HEK293 (cell line): ENCODE measurements around the gene BTF3.
A peak's percentile ranks its signal among the peaks of the same experiment; 100 is the strongest.

ENCODE experiments used
- KLF8 ChIP-seq: fragments of 450-650 bp; formaldehyde crosslinking; IDR thresholded peaks from 2 replicates; pipeline ENCODE4 v1.5.1; 2016; ENCODE audit warnings: missing biosample characterization, missing genetic modification characterization
- RBAK ChIP-seq: fragments of 450-650 bp; formaldehyde crosslinking; IDR thresholded peaks from 2 replicates; pipeline ENCODE4 v1.5.1; 2016; ENCODE audit warnings: missing biosample characterization, missing genetic modification characterization
- SETDB1 ChIP-seq: IDR thresholded peaks from one replicate; pipeline ENCODE4 v1.6.1; 2017; ENCODE audit warnings: mild to moderate bottlenecking, low read length, moderate library complexity, mixed read lengths; ENCODE audit not compliant: insufficient read length
- YY1 ChIP-seq: fragments of 450-650 bp; formaldehyde crosslinking; IDR thresholded peaks from 2 replicates; pipeline ENCODE4 v1.5.1; 2018; ENCODE audit warnings: missing biosample characterization, missing genetic modification characterization
- ZFP37 ChIP-seq: fragments of 450-650 bp; formaldehyde crosslinking; IDR thresholded peaks from 2 replicates; pipeline ENCODE4 v1.5.1; 2016; ENCODE audit warnings: missing biosample characterization, missing genetic modification characterization
- ZNF184 ChIP-seq: fragments of 450-650 bp; IDR thresholded peaks from 2 replicates; pipeline ENCODE4 v1.5.1; 2018; ENCODE audit warnings: missing biosample characterization, mild to moderate bottlenecking, missing genetic modification characterization
- ZNF221 ChIP-seq: fragments of 450-650 bp; formaldehyde crosslinking; IDR thresholded peaks from 2 replicates; pipeline ENCODE4 v1.5.1; 2017; ENCODE audit warnings: missing biosample characterization, missing genetic modification characterization, borderline replicate concordance
- ZNF23 ChIP-seq: fragments of 450-650 bp; formaldehyde crosslinking; IDR thresholded peaks from 2 replicates; pipeline ENCODE4 v1.5.1; 2016; ENCODE audit warnings: missing biosample characterization, missing genetic modification characterization, borderline replicate concordance
- ZNF248 ChIP-seq: fragments of 450-650 bp; formaldehyde crosslinking; IDR thresholded peaks from 2 replicates; pipeline ENCODE4 v1.5.1; 2017; ENCODE audit warnings: missing biosample characterization, missing genetic modification characterization
- ZNF266 ChIP-seq: fragments of 450-650 bp; formaldehyde crosslinking; IDR thresholded peaks from 2 replicates; pipeline ENCODE4 v1.5.1; 2016; ENCODE audit warnings: missing biosample characterization, missing genetic modification characterization, low read depth
- ZNF274 ChIP-seq, 2 experiments: fragments of 200-500 bp in 1 of 2; fragments of 450-650 bp in 1 of 2; sonication (Bioruptor generic) in 1 of 2; formaldehyde crosslinking in 1 of 2; IDR thresholded peaks; 2 replicates each; pipeline versions ENCODE4 v1.5.1 to v1.6.1; 2014 to 2016; ENCODE audit warnings: borderline replicate concordance in 1 of 2, inconsistent platforms in 1 of 2, low read length in 1 of 2, missing biosample characterization in 1 of 2, missing genetic modification characterization in 1 of 2
- ZNF302 ChIP-seq: fragments of 450-650 bp; formaldehyde crosslinking; IDR thresholded peaks from 2 replicates; pipeline ENCODE4 v1.5.1; 2016; ENCODE audit warnings: missing biosample characterization, missing genetic modification characterization, low read depth
- ZNF311 ChIP-seq: fragments of 450-650 bp; formaldehyde crosslinking; IDR thresholded peaks from 2 replicates; pipeline ENCODE4 v1.5.1; 2017; ENCODE audit warnings: missing biosample characterization, missing genetic modification characterization, borderline replicate concordance
- ZNF354C ChIP-seq: fragments of 450-650 bp; formaldehyde crosslinking; IDR thresholded peaks from 2 replicates; pipeline ENCODE4 v1.5.1; 2016; ENCODE audit warnings: missing biosample characterization, missing genetic modification characterization, low read depth, borderline replicate concordance
- ZNF514 ChIP-seq: fragments of 450-650 bp; formaldehyde crosslinking; IDR thresholded peaks from 2 replicates; pipeline ENCODE4 v1.5.1; 2016; ENCODE audit warnings: missing biosample characterization, missing genetic modification characterization
- ZNF561 ChIP-seq: fragments of 450-650 bp; IDR thresholded peaks from 2 replicates; pipeline ENCODE4 v1.5.1; 2018; ENCODE audit warnings: missing biosample characterization, missing genetic modification characterization, borderline replicate concordance
- ZNF571 ChIP-seq: fragments of 450-650 bp; formaldehyde crosslinking; IDR thresholded peaks from 2 replicates; pipeline ENCODE4 v1.5.0; 2017; ENCODE audit warnings: missing biosample characterization, missing genetic modification characterization
- ZNF623 ChIP-seq: fragments of 450-650 bp; formaldehyde crosslinking; IDR thresholded peaks from 2 replicates; pipeline ENCODE4 v1.5.1; 2016; ENCODE audit warnings: missing biosample characterization, missing genetic modification characterization
- ZNF768 ChIP-seq: fragments of 450-650 bp; formaldehyde crosslinking; IDR thresholded peaks from 2 replicates; pipeline ENCODE4 v1.5.1; 2018; ENCODE audit warnings: missing biosample characterization, mild to moderate bottlenecking, missing genetic modification characterization
- ZNF830 ChIP-seq: fragments of 450-650 bp; IDR thresholded peaks from 2 replicates; pipeline ENCODE4 v1.5.0; 2018; ENCODE audit warnings: missing biosample characterization, missing genetic modification characterization, low read depth, mild to moderate bottlenecking, moderate library complexity
- ZNF837 ChIP-seq: fragments of 450-650 bp; formaldehyde crosslinking; IDR thresholded peaks from 2 replicates; pipeline ENCODE4 v1.5.1; 2016; ENCODE audit warnings: missing biosample characterization, missing genetic modification characterization
- TF ChIP-seq, protein P1 (sequence below): fragments of 450-650 bp; formaldehyde crosslinking; IDR thresholded peaks from 2 replicates; pipeline ENCODE4 v1.5.1; 2016; ENCODE audit warnings: missing biosample characterization, missing genetic modification characterization
- TF ChIP-seq, protein P2 (sequence below): fragments of 450-650 bp; formaldehyde crosslinking; IDR thresholded peaks from 2 replicates; pipeline ENCODE4 v1.5.1; 2016; ENCODE audit warnings: missing biosample characterization, missing genetic modification characterization
- TF ChIP-seq, protein P3 (sequence below): fragments of 450-650 bp; formaldehyde crosslinking; conservative IDR thresholded peaks from 2 replicates; pipeline ENCODE4 v1.5.1; 2016; ENCODE audit warnings: low read depth, missing biosample characterization, missing genetic modification characterization
- TF ChIP-seq, protein P4 (sequence below): fragments of 450-650 bp; formaldehyde crosslinking; optimal IDR thresholded peaks from 2 replicates; pipeline ENCODE3; 2016; ENCODE audit warnings: missing biosample characterization, mild to moderate bottlenecking, missing genetic modification characterization
- TF ChIP-seq, protein P5 (sequence below): fragments of 450-650 bp; formaldehyde crosslinking; IDR thresholded peaks from 2 replicates; pipeline ENCODE4 v1.5.1; 2016; ENCODE audit warnings: missing biosample characterization, missing genetic modification characterization

Gene BTF3

DNA sequence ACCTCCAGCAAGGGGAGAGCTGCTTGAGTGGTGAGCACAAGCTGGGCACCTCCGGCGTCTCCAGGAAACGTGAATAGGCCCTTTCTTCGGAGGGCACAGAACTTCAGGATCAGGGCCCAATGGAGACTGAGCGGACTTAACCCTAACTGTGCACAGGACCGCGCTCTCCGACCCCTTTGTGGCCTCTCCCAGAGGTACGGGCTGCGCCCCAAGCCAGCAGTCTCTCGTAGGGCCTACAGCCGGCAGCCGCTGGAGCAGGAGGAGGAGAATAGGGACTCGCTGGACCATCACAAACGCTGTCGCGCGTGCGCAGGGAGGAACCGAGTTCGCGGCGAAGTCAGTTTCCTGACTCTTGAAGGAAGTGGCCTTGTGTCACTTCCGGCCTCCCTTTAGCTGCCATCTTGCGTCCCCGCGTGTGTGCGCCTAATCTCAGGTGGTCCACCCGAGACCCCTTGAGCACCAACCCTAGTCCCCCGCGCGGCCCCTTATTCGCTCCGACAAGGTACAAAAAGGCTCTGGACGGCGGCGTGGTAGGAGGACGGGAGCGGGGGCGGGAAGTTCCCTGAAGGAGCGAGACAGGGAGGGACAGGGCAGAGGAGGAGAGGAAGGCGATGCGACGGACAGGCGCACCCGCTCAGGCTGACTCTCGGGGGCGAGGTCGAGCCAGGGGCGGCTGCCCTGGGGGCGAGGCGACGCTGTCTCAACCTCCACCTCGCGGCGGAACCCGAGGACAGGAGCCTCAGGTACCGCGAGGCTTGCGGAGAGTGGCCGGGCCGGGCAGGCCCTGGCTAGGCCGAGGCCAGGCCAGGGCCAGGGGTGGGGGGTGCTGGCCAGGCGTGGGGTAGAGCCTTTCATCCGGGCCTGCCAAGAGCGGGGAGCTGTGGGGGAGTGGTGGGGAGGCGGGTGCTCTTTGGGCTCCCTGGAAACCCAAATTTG lies at the start of gene BTF3 (continued):
- TF ChIP-seq ZNF311 (tag by site-specific recombination), result no peak
- TF ChIP-seq ZNF514 (tag by site-specific recombination), result no peak
- TF ChIP-seq, protein P1, sequence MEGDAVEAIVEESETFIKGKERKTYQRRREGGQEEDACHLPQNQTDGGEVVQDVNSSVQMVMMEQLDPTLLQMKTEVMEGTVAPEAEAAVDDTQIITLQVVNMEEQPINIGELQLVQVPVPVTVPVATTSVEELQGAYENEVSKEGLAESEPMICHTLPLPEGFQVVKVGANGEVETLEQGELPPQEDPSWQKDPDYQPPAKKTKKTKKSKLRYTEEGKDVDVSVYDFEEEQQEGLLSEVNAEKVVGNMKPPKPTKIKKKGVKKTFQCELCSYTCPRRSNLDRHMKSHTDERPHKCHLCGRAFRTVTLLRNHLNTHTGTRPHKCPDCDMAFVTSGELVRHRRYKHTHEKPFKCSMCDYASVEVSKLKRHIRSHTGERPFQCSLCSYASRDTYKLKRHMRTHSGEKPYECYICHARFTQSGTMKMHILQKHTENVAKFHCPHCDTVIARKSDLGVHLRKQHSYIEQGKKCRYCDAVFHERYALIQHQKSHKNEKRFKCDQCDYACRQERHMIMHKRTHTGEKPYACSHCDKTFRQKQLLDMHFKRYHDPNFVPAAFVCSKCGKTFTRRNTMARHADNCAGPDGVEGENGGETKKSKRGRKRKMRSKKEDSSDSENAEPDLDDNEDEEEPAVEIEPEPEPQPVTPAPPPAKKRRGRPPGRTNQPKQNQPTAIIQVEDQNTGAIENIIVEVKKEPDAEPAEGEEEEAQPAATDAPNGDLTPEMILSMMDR (tag by site-specific recombination), result peak; percentile 93
- no peak for TF ChIP-seq ZNF830 (tag by site-specific recombination)
- TF ChIP-seq, protein P2, sequence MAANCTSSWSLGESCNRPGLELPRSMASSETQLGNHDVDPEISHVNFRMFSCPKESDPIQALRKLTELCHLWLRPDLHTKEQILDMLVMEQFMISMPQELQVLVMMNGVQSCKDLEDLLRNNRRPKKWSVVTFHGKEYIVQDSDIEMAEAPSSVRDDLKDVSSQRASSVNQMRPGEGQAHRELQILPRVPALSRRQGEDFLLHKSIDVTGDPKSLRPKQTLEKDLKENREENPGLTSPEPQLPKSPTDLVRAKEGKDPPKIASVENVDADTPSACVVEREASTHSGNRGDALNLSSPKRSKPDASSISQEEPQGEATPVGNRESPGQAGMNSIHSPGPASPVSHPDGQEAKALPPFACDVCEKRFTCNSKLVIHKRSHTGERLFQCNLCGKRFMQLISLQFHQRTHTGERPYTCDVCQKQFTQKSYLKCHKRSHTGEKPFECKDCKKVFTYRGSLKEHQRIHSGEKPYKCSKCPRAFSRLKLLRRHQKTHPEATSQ (tag by site-specific recombination), result peak; percentile 85; the same call in 1 of the 2 replicates
- no peak for TF ChIP-seq ZNF266
- TF ChIP-seq ZNF768 (tag by site-specific recombination), result no peak
- no peak for TF ChIP-seq ZNF184 (tag by site-specific recombination)
- TF ChIP-seq ZNF23 (tag by site-specific recombination), result no peak
- TF ChIP-seq ZNF274 (IDR thresholded peaks at IDR 0.05; ENCODE audit: low read length), result no peak
- no peak for TF ChIP-seq ZNF274 (tag by site-specific recombination; IDR thresholded peaks at IDR 0.05; ENCODE audit: borderline replicate concordance)
- no peak for TF ChIP-seq ZNF571
- TF ChIP-seq KLF8 (tag by site-specific recombination), result no peak
- TF ChIP-seq ZNF354C (tag by site-specific recombination), result no peak
- TF ChIP-seq ZNF221 (tag by site-specific recombination), result no peak
- TF ChIP-seq, protein P3, sequence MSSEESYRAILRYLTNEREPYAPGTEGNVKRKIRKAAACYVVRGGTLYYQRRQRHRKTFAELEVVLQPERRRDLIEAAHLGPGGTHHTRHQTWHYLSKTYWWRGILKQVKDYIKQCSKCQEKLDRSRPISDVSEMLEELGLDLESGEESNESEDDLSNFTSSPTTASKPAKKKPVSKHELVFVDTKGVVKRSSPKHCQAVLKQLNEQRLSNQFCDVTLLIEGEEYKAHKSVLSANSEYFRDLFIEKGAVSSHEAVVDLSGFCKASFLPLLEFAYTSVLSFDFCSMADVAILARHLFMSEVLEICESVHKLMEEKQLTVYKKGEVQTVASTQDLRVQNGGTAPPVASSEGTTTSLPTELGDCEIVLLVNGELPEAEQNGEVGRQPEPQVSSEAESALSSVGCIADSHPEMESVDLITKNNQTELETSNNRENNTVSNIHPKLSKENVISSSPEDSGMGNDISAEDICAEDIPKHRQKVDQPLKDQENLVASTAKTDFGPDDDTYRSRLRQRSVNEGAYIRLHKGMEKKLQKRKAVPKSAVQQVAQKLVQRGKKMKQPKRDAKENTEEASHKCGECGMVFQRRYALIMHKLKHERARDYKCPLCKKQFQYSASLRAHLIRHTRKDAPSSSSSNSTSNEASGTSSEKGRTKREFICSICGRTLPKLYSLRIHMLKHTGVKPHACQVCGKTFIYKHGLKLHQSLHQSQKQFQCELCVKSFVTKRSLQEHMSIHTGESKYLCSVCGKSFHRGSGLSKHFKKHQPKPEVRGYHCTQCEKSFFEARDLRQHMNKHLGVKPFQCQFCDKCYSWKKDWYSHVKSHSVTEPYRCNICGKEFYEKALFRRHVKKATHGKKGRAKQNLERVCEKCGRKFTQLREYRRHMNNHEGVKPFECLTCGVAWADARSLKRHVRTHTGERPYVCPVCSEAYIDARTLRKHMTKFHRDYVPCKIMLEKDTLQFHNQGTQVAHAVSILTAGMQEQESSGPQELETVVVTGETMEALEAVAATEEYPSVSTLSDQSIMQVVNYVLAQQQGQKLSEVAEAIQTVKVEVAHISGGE (tag by site-specific recombination), result peak; percentile 95
- TF ChIP-seq ZNF623 (tag by site-specific recombination), result no peak; the same call in 1 of the 2 replicates
- no peak for TF ChIP-seq SETDB1
- TF ChIP-seq ZNF837 (tag by site-specific recombination), result no peak; the same call in 1 of the 2 replicates
- TF ChIP-seq ZNF248 (tag by site-specific recombination), result no peak
- TF ChIP-seq, protein P4, sequence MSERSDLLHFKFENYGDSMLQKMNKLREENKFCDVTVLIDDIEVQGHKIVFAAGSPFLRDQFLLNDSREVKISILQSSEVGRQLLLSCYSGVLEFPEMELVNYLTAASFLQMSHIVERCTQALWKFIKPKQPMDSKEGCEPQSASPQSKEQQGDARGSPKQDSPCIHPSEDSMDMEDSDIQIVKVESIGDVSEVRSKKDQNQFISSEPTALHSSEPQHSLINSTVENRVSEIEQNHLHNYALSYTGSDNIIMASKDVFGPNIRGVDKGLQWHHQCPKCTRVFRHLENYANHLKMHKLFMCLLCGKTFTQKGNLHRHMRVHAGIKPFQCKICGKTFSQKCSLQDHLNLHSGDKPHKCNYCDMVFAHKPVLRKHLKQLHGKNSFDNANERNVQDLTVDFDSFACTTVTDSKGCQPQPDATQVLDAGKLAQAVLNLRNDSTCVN (tag by site-specific recombination), result peak; percentile 71
- TF ChIP-seq RBAK, result no peak
- TF ChIP-seq ZNF561 (tag by site-specific recombination), result peak; percentile 67
- TF ChIP-seq, protein P5, sequence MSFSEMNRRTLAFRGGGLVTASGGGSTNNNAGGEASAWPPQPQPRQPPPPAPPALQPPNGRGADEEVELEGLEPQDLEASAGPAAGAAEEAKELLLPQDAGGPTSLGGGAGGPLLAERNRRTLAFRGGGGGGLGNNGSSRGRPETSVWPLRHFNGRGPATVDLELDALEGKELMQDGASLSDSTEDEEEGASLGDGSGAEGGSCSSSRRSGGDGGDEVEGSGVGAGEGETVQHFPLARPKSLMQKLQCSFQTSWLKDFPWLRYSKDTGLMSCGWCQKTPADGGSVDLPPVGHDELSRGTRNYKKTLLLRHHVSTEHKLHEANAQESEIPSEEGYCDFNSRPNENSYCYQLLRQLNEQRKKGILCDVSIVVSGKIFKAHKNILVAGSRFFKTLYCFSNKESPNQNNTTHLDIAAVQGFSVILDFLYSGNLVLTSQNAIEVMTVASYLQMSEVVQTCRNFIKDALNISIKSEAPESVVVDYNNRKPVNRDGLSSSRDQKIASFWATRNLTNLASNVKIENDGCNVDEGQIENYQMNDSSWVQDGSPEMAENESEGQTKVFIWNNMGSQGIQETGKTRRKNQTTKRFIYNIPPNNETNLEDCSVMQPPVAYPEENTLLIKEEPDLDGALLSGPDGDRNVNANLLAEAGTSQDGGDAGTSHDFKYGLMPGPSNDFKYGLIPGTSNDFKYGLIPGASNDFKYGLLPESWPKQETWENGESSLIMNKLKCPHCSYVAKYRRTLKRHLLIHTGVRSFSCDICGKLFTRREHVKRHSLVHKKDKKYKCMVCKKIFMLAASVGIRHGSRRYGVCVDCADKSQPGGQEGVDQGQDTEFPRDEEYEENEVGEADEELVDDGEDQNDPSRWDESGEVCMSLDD (tag by site-specific recombination), result no peak
- TF ChIP-seq ZNF302 (tag by site-specific recombination), result no peak
- TF ChIP-seq ZFP37, result peak; percentile 64
- TF ChIP-seq YY1 (tag by site-specific recombination), result peak; percentile 82; the same call in 1 of the 2 replicates
